NOMO-1 (cell line): ENCODE data around the gene MANEA.
"Not testable (repeated sequence)": the region's sequence is repeated elsewhere in the genome, so short reads cannot be mapped to it uniquely, and the experiment has no call there.

Experiments used
- DNase-seq, 2 experiments: peaks; one replicate each; lab custom pipeline; 2025; ENCODE audit not compliant: unreplicated experiment in 2 of 2; lab: John Stamatoyannopoulos, UW

Gene MANEA

GRCh38 chr6:95577304-95578105 lies at the start of gene MANEA:
TSS of gene MANEA (plus strand) at chr6:95577535. CDS start at chr6:95586440, 8,905 bp downstream.
- peak; percentile 86 to 93 for DNase-seq

GRCh38 chr6:95529762-95530161 lies 47.6 kb upstream of the MANEA start:
- no peak for DNase-seq

- no peak for DNase-seq
Observed at GRCh38 chr6:95530176-95530819, 47.0 kb upstream of the MANEA start.

GRCh38 chr6:95543798-95544197 lies 33.5 kb upstream of the MANEA start:
- DNase-seq, result no peak

- no peak for DNase-seq
Observed at GRCh38 chr6:95544517-95545225, 32.7 kb upstream of the MANEA start.

- no peak for DNase-seq
Observed at GRCh38 chr6:95545226-95545625, 32.1 kb upstream of the MANEA start.

- no peak for DNase-seq
Observed at GRCh38 chr6:95545686-95546085, 31.6 kb upstream of the MANEA start.

- DNase-seq, result no peak
Observed at GRCh38 chr6:95546148-95546547, 31.2 kb upstream of the MANEA start.

- DNase-seq, result no peak
Observed at GRCh38 chr6:95547043-95547442, 30.3 kb upstream of the MANEA start.

- DNase-seq, result no peak
Observed at GRCh38 chr6:95548188-95548786, 29.0 kb upstream of the MANEA start.

GRCh38 chr6:95551678-95552324 lies 25.5 kb upstream of the MANEA start:
- no peak for DNase-seq

- no peak for DNase-seq
Observed at GRCh38 chr6:95553880-95554279, 23.5 kb upstream of the MANEA start.

- not testable (repeated sequence) for DNase-seq
Observed at GRCh38 chr6:95560956-95561355, 16.4 kb upstream of the MANEA start.

- no peak for DNase-seq
Observed at GRCh38 chr6:95569560-95569959, 7.8 kb upstream of the MANEA start.

GRCh38 chr6:95572098-95572497 lies 5.2 kb upstream of the MANEA start:
- DNase-seq, result peak; percentile 54 to 67

GRCh38 chr6:95574811-95575210 lies 2.5 kb upstream of the MANEA start:
- DNase-seq, result peak in 1 of 2 experiments; percentile 55

GRCh38 chr6:95576218-95576997 lies 927 bp upstream of the MANEA start:
- peak in 1 of 2 experiments; percentile 46 for DNase-seq

GRCh38 chr6:95576998-95577303 lies 384 bp upstream of the MANEA start:
- no peak for DNase-seq

- peak in 1 of 2 experiments; percentile 4 for DNase-seq
Observed at GRCh38 chr6:95578106-95578410, 723 bp downstream of the MANEA start.

- DNase-seq, result no peak
Observed at GRCh38 chr6:95581073-95581472, 3.7 kb downstream of the MANEA start.
